ENCODE data around the gene TTC12.

DNA sequence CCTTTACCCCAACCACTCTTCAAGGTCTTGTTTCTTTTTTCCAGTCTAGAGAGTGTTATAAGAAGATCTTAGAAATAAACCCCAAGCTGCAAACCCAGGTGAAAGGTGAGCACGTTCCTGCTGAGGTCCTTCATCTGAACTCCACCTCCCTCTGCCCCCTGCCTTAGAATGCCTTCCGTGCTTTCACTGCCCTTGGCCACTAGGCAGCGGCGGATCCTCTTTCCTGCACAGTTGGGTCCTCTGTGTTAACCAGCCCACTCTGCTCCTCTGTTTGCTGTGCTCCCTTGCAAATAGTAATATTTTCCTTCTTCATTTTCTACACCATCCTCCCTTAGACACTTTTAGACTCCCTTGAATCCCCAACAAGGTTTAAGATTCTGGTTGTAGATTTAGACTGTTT is 24.3 kb downstream of the TTC12 start:
- TF ChIP-seq POLR2AphosphoS5 (IDR thresholded peaks at IDR 0.05; ENCODE audit: low read depth, low read length): no peak
- no peak for TF ChIP-seq POLR2A (IDR thresholded peaks at IDR 0.05; ENCODE audit: low read depth, low read length)

All from GM12892 (cell line).